ENCODE results near the gene DNAJC7. TPM values are rescaled to one million over a fixed set of nuclear protein-coding genes. Genes with fewer than 3 reads are reported as not detected.

DNAJC7 gene
- polyA plus RNA-seq, 1 of the 3 experiments (the other 2 are of a cell fraction) = 38.8 TPM

DNA sequence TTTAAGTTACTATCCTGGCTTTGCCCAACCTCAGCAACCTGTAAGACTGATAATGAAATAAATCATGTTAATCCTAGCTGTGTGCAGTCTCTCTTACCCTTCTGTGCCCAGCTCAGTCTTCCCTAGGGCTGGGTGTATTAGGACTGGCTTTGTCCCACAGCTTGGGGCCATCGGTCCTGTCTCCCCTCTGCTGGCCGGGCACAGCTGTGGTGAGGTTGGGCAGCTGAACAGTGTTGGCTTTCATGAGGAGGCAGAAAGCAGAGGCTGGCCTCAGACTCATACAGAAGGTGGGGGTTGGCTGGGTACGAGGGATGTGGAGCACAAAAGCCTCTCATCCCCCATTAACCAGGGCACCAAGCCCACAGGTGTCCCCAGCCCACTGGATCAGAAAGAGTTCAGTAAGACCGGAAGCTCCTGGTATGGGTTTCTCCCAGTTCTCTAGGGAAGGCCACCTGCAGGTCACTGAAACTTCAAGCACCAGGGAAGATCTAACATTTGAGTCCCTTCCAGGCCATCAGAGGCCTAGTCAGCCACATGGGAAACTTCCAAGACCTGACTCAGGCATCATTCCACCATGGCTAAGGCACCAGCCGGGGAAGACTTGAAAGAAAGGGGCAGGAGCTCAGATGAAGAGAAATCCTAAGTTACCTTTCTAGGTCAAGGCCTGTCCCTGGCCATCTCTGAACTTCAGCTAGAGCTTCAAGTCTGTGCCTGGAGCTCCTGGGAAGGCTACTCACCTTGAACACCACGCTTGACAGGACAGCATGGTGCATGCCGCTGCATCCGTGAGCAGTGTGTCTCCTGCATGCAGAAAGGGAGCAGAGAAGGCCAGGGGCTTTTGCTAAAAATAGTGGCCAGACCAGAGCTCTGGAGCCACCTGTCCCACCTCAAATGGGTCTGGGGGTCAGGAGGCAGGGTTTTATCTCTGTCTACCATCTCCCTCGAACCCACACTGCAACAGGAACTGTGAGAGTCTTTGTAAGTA is 41.8 kb downstream of the DNAJC7 start:
- WGBS (ENCODE audit: low lambda C conversion rate) = 100% methylated on average over 4 of the region's 9 CpGs
- Histone ChIP-seq H4K20me1 (ENCODE audit: insufficient read depth) (0 out of 2 replicates have a peak, but pooled peaks cover 8% of the 10 kb centered on the region), H3K9me3 (no peaks in the 10 kb centered on the region), H3K27me3 (ENCODE audit: insufficient read depth) (no peaks in the 10 kb centered on the region), H3K27ac (ENCODE audit: low read depth in 2 of 2, low read length in 1 of 2) (peak overlapping the region in 1 of 2 experiments; percentile 92; a peak in 1 of 4 replicates), H3K9ac (no peak overlapping the region), H3K4me3 (ENCODE audit: low read depth in 2 of 2, low read length in 1 of 2) (no peak overlapping the region), H3K4me2 (no peak overlapping the region), H3K36me3 (replicated peaks in 1 of 2; ENCODE audit: control insufficient read depth in 1 of 2, insufficient read depth in 2 of 2, low read length in 1 of 2) (peaks cover 44 to 72% of the 10 kb centered on the region in 2 experiments), H3K9me2 (no peaks in the 10 kb centered on the region), H2AFZ (ENCODE audit: low read depth) (no peak overlapping the region), H3K4me1 (ENCODE audit: control insufficient read depth in 1 of 2, insufficient read depth in 2 of 2, low read depth in 1 of 2, low read length in 1 of 2) (peaks cover 0 to 53% of the 10 kb centered on the region in 2 experiments; a peak in 2 of 4 replicates), H3F3A (replicated peaks; ENCODE audit: insufficient read depth) (peaks cover 10% of the 10 kb centered on the region), H3K79me2 (ENCODE audit: insufficient read depth) (peaks cover 24% of the 10 kb centered on the region)
- POLR2A ChIA-PET = interaction anchor here (0.8 to 1.5 kb wide), 3 partner anchors 10 to 42 kb away, joined by 3 to 4 read pairs (median 3); partner anchors contain the start of gene DNAJC7
- TF ChIP-seq, protein P1, sequence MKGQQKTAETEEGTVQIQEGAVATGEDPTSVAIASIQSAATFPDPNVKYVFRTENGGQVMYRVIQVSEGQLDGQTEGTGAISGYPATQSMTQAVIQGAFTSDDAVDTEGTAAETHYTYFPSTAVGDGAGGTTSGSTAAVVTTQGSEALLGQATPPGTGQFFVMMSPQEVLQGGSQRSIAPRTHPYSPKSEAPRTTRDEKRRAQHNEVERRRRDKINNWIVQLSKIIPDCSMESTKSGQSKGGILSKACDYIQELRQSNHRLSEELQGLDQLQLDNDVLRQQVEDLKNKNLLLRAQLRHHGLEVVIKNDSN (IDR thresholded peaks at IDR 0.05; ENCODE audit: borderline replicate concordance, low read depth) = no peak
- TF ChIP-seq ELF1 (IDR thresholded peaks at IDR 0.05) = no peak
- TF ChIP-seq GABPA (IDR thresholded peaks at IDR 0.05; ENCODE audit: low read depth) = no peak
- no peak for TF ChIP-seq MXI1 (IDR thresholded peaks at IDR 0.05; ENCODE audit: low read depth, low read length)
- DNase-seq = no peak
- CTCF ChIA-PET = interaction anchor here (1.4 to 5.4 kb wide), 4 partner anchors 13 to 126 kb away, joined by 4 to 47 read pairs (median 6); no protein-coding TSS in a partner anchor

DNA sequence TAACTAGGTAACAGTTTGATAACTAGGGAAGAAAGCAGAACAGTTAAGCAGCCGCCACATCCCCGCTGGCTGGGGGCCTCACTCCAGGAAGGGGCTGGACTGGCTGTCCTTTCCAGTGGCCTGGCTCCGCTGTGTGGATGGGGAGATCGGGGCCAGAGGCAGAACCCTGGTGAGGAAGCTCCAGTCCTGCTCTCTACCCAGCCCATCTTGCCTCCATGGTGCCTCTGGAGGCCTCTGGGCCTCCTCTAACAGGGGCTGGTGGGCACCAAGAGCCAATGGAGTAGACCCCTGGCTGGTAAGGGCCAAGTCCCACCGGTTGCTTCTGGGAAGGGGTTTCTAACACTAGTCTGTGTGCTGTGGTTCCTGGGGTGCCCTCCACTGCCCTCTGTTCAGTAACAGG is 42.6 kb downstream of the DNAJC7 start:
- peaks cover 42 to 72% of the 10 kb centered on the region in 2 experiments for H3K36me3 ChIP-seq (replicated peaks in 1 of 2; ENCODE audit: control insufficient read depth in 1 of 2, insufficient read depth in 2 of 2, low read length in 1 of 2)
- CTCF ChIA-PET = interaction anchor here (1.4 to 5.4 kb wide), 5 partner anchors 14 to 127 kb away, joined by 4 to 47 read pairs (median 6); partner anchors contain the start of gene DNAJC7

DNA sequence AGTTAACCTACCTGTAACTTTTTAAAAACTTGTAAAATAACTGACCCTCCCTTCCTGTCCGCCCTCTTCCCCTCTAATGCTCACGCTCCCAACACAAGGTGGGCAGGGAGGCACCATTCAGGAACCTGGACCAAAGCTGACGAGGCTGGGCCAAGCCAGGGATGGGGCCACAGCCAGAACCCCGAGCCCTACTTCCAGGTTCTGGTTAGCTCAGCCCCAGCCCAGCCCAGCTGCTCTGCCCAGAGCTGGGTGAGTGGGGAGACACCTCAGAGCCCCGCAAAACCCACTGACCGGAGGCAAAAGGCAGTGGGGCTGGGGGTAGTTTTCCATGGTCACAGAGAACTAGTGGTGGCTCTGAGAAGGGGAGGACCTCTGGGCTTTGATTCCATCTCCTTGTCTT is 43.2 kb downstream of the DNAJC7 start:
- Histone ChIP-seq H3F3A (replicated peaks; ENCODE audit: insufficient read depth) (peaks cover 10% of the 10 kb centered on the region), H3K36me3 (replicated peaks in 1 of 2; ENCODE audit: control insufficient read depth in 1 of 2, insufficient read depth in 2 of 2, low read length in 1 of 2) (peaks cover 47 to 74% of the 10 kb centered on the region in 2 experiments), H3K9ac (no peak overlapping the region), H3K4me1 (ENCODE audit: control insufficient read depth in 1 of 2, insufficient read depth in 2 of 2, low read depth in 1 of 2, low read length in 1 of 2) (peaks cover 0 to 55% of the 10 kb centered on the region in 2 experiments; a peak in 2 of 4 replicates), H3K27ac (ENCODE audit: low read depth in 2 of 2, low read length in 1 of 2) (peak overlapping the region in 1 of 2 experiments; percentile 92; a peak in 2 of 4 replicates), H3K9me2 (no peaks in the 10 kb centered on the region), H3K4me3 (ENCODE audit: low read depth in 2 of 2, low read length in 1 of 2) (no peak overlapping the region), H3K79me2 (ENCODE audit: insufficient read depth) (peaks cover 35% of the 10 kb centered on the region), H3K9me3 (no peaks in the 10 kb centered on the region), H2AFZ (ENCODE audit: low read depth) (no peak overlapping the region), H3K27me3 (ENCODE audit: insufficient read depth) (no peaks in the 10 kb centered on the region), H3K4me2 (no peak overlapping the region), H4K20me1 (ENCODE audit: insufficient read depth) (0 out of 2 replicates have a peak, but pooled peaks cover 8% of the 10 kb centered on the region)
- CTCF ChIA-PET = interaction anchor here (1.4 to 5.4 kb wide), 4 partner anchors 13 to 127 kb away, joined by 4 to 47 read pairs (median 6); partner anchors contain the start of gene DNAJC7
- POLR2A ChIA-PET = interaction anchor here (1.2 kb wide), 1 partner anchor 36 kb away, joined by 3 read pairs; no protein-coding TSS in a partner anchor
- DNase-seq = no peak
- 85% methylated on average over 5 of the region's 6 CpGs for WGBS (ENCODE audit: low lambda C conversion rate)
- TF ChIP-seq, protein P1 (IDR thresholded peaks at IDR 0.05; ENCODE audit: borderline replicate concordance, low read depth) = no peak
- TF ChIP-seq YY1 (IDR thresholded peaks at IDR 0.05; ENCODE audit: low read depth) = no peak
- no peak for TF ChIP-seq IRF3 (IDR thresholded peaks at IDR 0.05; ENCODE audit: low read depth, low read length)
- no peak for TF ChIP-seq GABPA (IDR thresholded peaks at IDR 0.05; ENCODE audit: low read depth)
- TF ChIP-seq, protein P2, sequence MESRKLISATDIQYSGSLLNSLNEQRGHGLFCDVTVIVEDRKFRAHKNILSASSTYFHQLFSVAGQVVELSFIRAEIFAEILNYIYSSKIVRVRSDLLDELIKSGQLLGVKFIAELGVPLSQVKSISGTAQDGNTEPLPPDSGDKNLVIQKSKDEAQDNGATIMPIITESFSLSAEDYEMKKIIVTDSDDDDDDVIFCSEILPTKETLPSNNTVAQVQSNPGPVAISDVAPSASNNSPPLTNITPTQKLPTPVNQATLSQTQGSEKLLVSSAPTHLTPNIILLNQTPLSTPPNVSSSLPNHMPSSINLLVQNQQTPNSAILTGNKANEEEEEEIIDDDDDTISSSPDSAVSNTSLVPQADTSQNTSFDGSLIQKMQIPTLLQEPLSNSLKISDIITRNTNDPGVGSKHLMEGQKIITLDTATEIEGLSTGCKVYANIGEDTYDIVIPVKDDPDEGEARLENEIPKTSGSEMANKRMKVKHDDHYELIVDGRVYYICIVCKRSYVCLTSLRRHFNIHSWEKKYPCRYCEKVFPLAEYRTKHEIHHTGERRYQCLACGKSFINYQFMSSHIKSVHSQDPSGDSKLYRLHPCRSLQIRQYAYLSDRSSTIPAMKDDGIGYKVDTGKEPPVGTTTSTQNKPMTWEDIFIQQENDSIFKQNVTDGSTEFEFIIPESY (IDR thresholded peaks at IDR 0.05; ENCODE audit: borderline replicate concordance, low read depth) = no peak
- no peak for TF ChIP-seq TAF1 (IDR thresholded peaks at IDR 0.05; ENCODE audit: borderline replicate concordance, low read depth, low read length)
- TF ChIP-seq TEAD4 (IDR thresholded peaks at IDR 0.05; ENCODE audit: borderline replicate concordance, insufficient read depth) = no peak
- TF ChIP-seq RCOR1 (IDR thresholded peaks at IDR 0.05; ENCODE audit: low read length) = no peak
- TF ChIP-seq JUND (IDR thresholded peaks at IDR 0.05) = no peak
- TF ChIP-seq RFX5 (IDR thresholded peaks at IDR 0.05; ENCODE audit: low read length) = no peak

More for the DNA sequence above, 42.6 kb downstream of the DNAJC7 start:
- H4K20me1 ChIP-seq (ENCODE audit: insufficient read depth) = 0 out of 2 replicates have a peak, but pooled peaks cover 8% of the 10 kb centered on the region
- 92% methylated on average over 4 of the region's 5 CpGs for WGBS (ENCODE audit: low lambda C conversion rate)
- peaks cover 10% of the 10 kb centered on the region for H3F3A ChIP-seq (replicated peaks; ENCODE audit: insufficient read depth)
- H3K9me3 ChIP-seq = no peaks in the 10 kb centered on the region
- no peak overlapping the region for H2AFZ ChIP-seq (ENCODE audit: low read depth)
- TF ChIP-seq EP300 (IDR thresholded peaks at IDR 0.05; ENCODE audit: borderline replicate concordance in 1 of 2, low read depth in 1 of 2, low read length in 1 of 2) (no peak), RAD21 (IDR thresholded peaks at IDR 0.05; ENCODE audit: low read length) (no peak)
- no peaks in the 10 kb centered on the region for H3K9me2 ChIP-seq
- H3K4me2 ChIP-seq = no peak overlapping the region
- H3K27ac ChIP-seq (ENCODE audit: low read depth in 2 of 2, low read length in 1 of 2) = peak overlapping the region in 1 of 2 experiments; percentile 92; a peak in 1 of 4 replicates
- no peaks in the 10 kb centered on the region for H3K27me3 ChIP-seq (ENCODE audit: insufficient read depth)
- POLR2A ChIA-PET = interaction anchor here (0.8 to 1.5 kb wide), 2 partner anchors 11 to 43 kb away, joined by 3 to 4 read pairs; partner anchors contain the start of gene DNAJC7
- H3K4me3 ChIP-seq (ENCODE audit: low read depth in 2 of 2, low read length in 1 of 2) = no peak overlapping the region
- no peak overlapping the region for H3K9ac ChIP-seq
- no peak for DNase-seq
- peaks cover 0 to 53% of the 10 kb centered on the region in 2 experiments; a peak in 2 of 4 replicates for H3K4me1 ChIP-seq (ENCODE audit: control insufficient read depth in 1 of 2, insufficient read depth in 2 of 2, low read depth in 1 of 2, low read length in 1 of 2)
- peaks cover 30% of the 10 kb centered on the region for H3K79me2 ChIP-seq (ENCODE audit: insufficient read depth)
